Measurements from ENCODE around the gene F10.

- TF ChIP-seq CTCF (conservative IDR thresholded peaks at IDR 0.05) (no peak), ZFX (IDR thresholded peaks at IDR 0.05) (no peak)
Measured at GRCh38 chr13:113097651-113098050, 24.9 kb upstream of the F10 start.

All from C4-2B (cell line).